H1 (cell line): ENCODE data around the gene LYPD1. TPM values are rescaled to one million over a fixed set of nuclear protein-coding genes. Genes with fewer than 3 reads are reported as not detected.
A peak's percentile ranks its signal among the peaks of the same experiment; 100 is the strongest.

Source experiments
- BACH1 ChIP-seq: IDR thresholded peaks from 2 replicates; pipeline ENCODE4 v1.6.1; 2012; ENCODE audit warnings: low read length, improper control_type of control experiment
- CEBPB ChIP-seq: IDR thresholded peaks from 2 replicates; pipeline ENCODE4 v1.6.1; 2012; ENCODE audit warnings: low read depth, low read length
- E2F6 ChIP-seq: IDR thresholded peaks from 2 replicates; pipeline ENCODE4 v1.6.1; 2012; ENCODE audit warnings: inconsistent platforms
- MAX ChIP-seq: IDR thresholded peaks from 2 replicates; pipeline ENCODE4 v1.6.1; 2012; ENCODE audit warnings: inconsistent platforms
- RAD21 ChIP-seq, 2 experiments: IDR thresholded peaks in 1 of 2; conservative IDR thresholded peaks in 1 of 2; 2 replicates each; pipeline ENCODE4 v1.6.1; 2011; ENCODE audit warnings: low read depth in 2 of 2, low read length in 2 of 2, improper control_type of control experiment in 1 of 2, inconsistent platforms in 1 of 2, mild to moderate bottlenecking in 1 of 2, moderate library complexity in 1 of 2
- SAP30 ChIP-seq: fragments of 300-600 bp; sonication (generic); IDR thresholded peaks from 2 replicates; pipeline ENCODE4 v1.7.1; 2012; ENCODE audit warnings: low read length, moderate library complexity, mild to moderate bottlenecking, inconsistent platforms; ENCODE audit not compliant: insufficient read depth, insufficient replicate concordance
- SUZ12 ChIP-seq: fragments of 200-600 bp; sonication (generic); IDR thresholded peaks from 2 replicates; pipeline ENCODE4 v1.6.1; 2012; ENCODE audit warnings: mild to moderate bottlenecking, inconsistent platforms, low read length, moderate library complexity, mixed read lengths
- USF2 ChIP-seq: IDR thresholded peaks from 2 replicates; pipeline ENCODE4 v1.6.1; 2011; ENCODE audit warnings: low read length, improper control_type of control experiment
- polyA plus RNA-seq, 7 experiments: library from polyadenylated mRNA; depleted of rRNA in 3 of 7; stranded (reverse) in 5 of 7; unstranded in 2 of 7; fragments of >200 nt in 5 of 7; fragments of 200-250 nt in 2 of 7; gene quantifications; 1 replicate in 5 of 7; 2 replicates in 1 of 7; 4 replicates in 1 of 7; pipeline versions ENCODE4 v1.2.1 to v1.2.3, GENCODE V29; 2011 to 2013; ENCODE audit warnings: missing spikeins in 2 of 7, mixed read lengths in 2 of 7
- total RNA-seq: library from RNA; stranded (reverse); fragmentation: NEBNext Ultra II Directional; extraction: Animal tissue kit (Norgen Biotek cat#: 25700); gene quantifications from 2 replicates; pipeline ENCODE4 v1.2.1, GENCODE V29; 2021

LYPD1 gene
- total and polyA plus RNA-seq, 2 of the 8 experiments (the other 6 are each of a cell fraction or from before 2014, with no cell fraction given): 1.9 to 2.7 TPM

GRCh38 chr2:132668987-132669907 lies 758 bp downstream of the LYPD1 start (continued):
- TF ChIP-seq RAD21 (IDR thresholded peaks at IDR 0.05 in 1 of 2, conservative IDR thresholded peaks at IDR 0.05 in 1 of 2; ENCODE audit: low read depth in 2 of 2, low read length in 2 of 2) (peak; percentile 48 to 51), USF2 (no peak), MAX (peak; percentile 73), SUZ12 (peak; percentile 90), CEBPB (no peak), BACH1 (no peak), E2F6 (peak; percentile 13; the same call in 1 of the 2 replicates), SAP30 (no peak)
